HG03108 (cell line): Measurements from ENCODE around the gene ABCC2.
"Not testable (repeated sequence)": the region's sequence is repeated elsewhere in the genome, so short reads cannot be mapped to it uniquely, and the experiment has no call there.

Source experiments
- ATAC-seq: cut with Tn5 transposase; IDR thresholded peaks from one replicate; pipeline ENCODE4 v1.9.1; 2021; ENCODE audit warnings: moderate library complexity; ENCODE audit not compliant: unreplicated experiment

Gene ABCC2

GRCh38 chr10:99888622-99889021, 106.2 kb downstream of the ABCC2 start:
- ATAC-seq = no peak

- no peak for ATAC-seq
These were observed 112.2 kb downstream of the ABCC2 start for GRCh38 chr10:99894613-99895012.

GRCh38 chr10:99895066-99895465, 112.6 kb downstream of the ABCC2 start:
- not testable (repeated sequence) for ATAC-seq

- no peak for ATAC-seq
These were observed 113.4 kb downstream of the ABCC2 start for GRCh38 chr10:99895867-99896266.
